Nephron (organoid): ENCODE results near the gene FBN3.

ENCODE experiments used
- H3K27ac Mint-ChIP-seq, 3 experiments: 2 replicates each; pipeline ENCODE4 v1.8.0; 2020; ENCODE audit warnings: mixed read lengths in 3 of 3, mild to moderate bottlenecking in 2 of 3, moderate library complexity in 1 of 3
- H3K27me3 Mint-ChIP-seq: 2 replicates; pipeline ENCODE4 v1.8.0; 2021; ENCODE audit warnings: low read depth, mild to moderate bottlenecking, moderate library complexity, mixed read lengths
- H3K36me3 Mint-ChIP-seq: 2 replicates; pipeline ENCODE4 v1.8.0; 2020; ENCODE audit warnings: low read depth, mixed read lengths
- H3K4me1 Mint-ChIP-seq: 2 replicates; pipeline ENCODE4 v1.8.0; 2020; ENCODE audit warnings: mixed read lengths
- H3K4me3 Mint-ChIP-seq, 3 experiments: 2 replicates each; pipeline ENCODE4 v1.8.0; 2020; ENCODE audit warnings: mild to moderate bottlenecking in 3 of 3, mixed read lengths in 3 of 3, moderate library complexity in 2 of 3
- H3K9me3 Mint-ChIP-seq: 2 replicates; pipeline ENCODE4 v1.8.0; 2020; ENCODE audit warnings: mixed read lengths
- CTCF ChIP-seq, 3 experiments: fragments of 200-600 bp; sonication (generic); IDR thresholded peaks; one replicate each; pipeline ENCODE4 v1.5.0; 2021; ENCODE audit warnings: antibody characterized with exemption in 3 of 3; ENCODE audit not compliant: unreplicated experiment in 3 of 3

FBN3 gene

GRCh38 chr19:8111376-8111775 is 38.0 kb downstream of the FBN3 start:
- Mint-ChIP-seq H3K9me3 (no peaks in the 10 kb centered on the region), H3K4me1 (no peaks in the 10 kb centered on the region), H3K4me3 (no peak overlapping the region), H3K27me3 (no peaks in the 10 kb centered on the region), H3K27ac (no peak overlapping the region), H3K36me3 (peaks cover 23% of the 10 kb centered on the region)
- no peak for TF ChIP-seq CTCF (IDR thresholded peaks at IDR 0.05; ENCODE audit: unreplicated experiment in 3 of 3)

GRCh38 chr19:8110931-8111330 is 38.5 kb downstream of the FBN3 start:
- Mint-ChIP-seq H3K27ac (no peak overlapping the region), H3K4me3 (no peak overlapping the region), H3K4me1 (no peaks in the 10 kb centered on the region), H3K9me3 (no peaks in the 10 kb centered on the region), H3K36me3 (peaks cover 19% of the 10 kb centered on the region), H3K27me3 (no peaks in the 10 kb centered on the region)
- no peak for TF ChIP-seq CTCF (IDR thresholded peaks at IDR 0.05; ENCODE audit: unreplicated experiment in 3 of 3)

- Mint-ChIP-seq H3K9me3 (no peaks in the 10 kb centered on the region), H3K27me3 (no peaks in the 10 kb centered on the region), H3K4me3 (no peak overlapping the region), H3K36me3 (peaks cover 21% of the 10 kb centered on the region), H3K27ac (no peak overlapping the region), H3K4me1 (no peaks in the 10 kb centered on the region)
- no peak for TF ChIP-seq CTCF (IDR thresholded peaks at IDR 0.05; ENCODE audit: unreplicated experiment in 3 of 3)
Observed at GRCh38 chr19:8109890-8110662, 39.3 kb downstream of the FBN3 start.

GRCh38 chr19:8109455-8109854 is 39.9 kb downstream of the FBN3 start:
- H3K36me3 Mint-ChIP-seq, result peaks cover 22% of the 10 kb centered on the region
- H3K4me3 Mint-ChIP-seq, result no peak overlapping the region
- no peaks in the 10 kb centered on the region for H3K27me3 Mint-ChIP-seq
- no peak for TF ChIP-seq CTCF (IDR thresholded peaks at IDR 0.05; ENCODE audit: unreplicated experiment in 3 of 3)
- H3K9me3 Mint-ChIP-seq, result no peaks in the 10 kb centered on the region
- no peak overlapping the region for H3K27ac Mint-ChIP-seq
- H3K4me1 Mint-ChIP-seq, result no peaks in the 10 kb centered on the region

- H3K27me3 Mint-ChIP-seq, result no peaks in the 10 kb centered on the region
- no peak for TF ChIP-seq CTCF (IDR thresholded peaks at IDR 0.05; ENCODE audit: unreplicated experiment in 3 of 3)
- H3K4me1 Mint-ChIP-seq, result no peaks in the 10 kb centered on the region
- no peaks in the 10 kb centered on the region for H3K9me3 Mint-ChIP-seq
- H3K27ac Mint-ChIP-seq, result no peak overlapping the region
- H3K36me3 Mint-ChIP-seq, result peaks cover 24% of the 10 kb centered on the region
- no peak overlapping the region for H3K4me3 Mint-ChIP-seq
Observed at GRCh38 chr19:8108560-8109445, 40.6 kb downstream of the FBN3 start.
